Stimulated activated CD4-positive, alpha-beta T cell treated with anti-CD3 and anti-CD28 coated beads, Interleukin-4, amount 100 ng/mL, for 48 hours (primary cell): ENCODE results near the gene MAD1L1.

Experiments
- DNase-seq, 2 donors: peaks; one replicate each; pipeline ENCODE4 v3.0.0-alpha.2; 2020; ENCODE audit warnings: low read depth in 2 of 2

Gene MAD1L1

GRCh38 chr7:2157473-2158279 is 75.1 kb downstream of the MAD1L1 start:
- no peak for DNase-seq

- no peak for DNase-seq
Measured at GRCh38 chr7:2156756-2157472, 75.8 kb downstream of the MAD1L1 start.

GRCh38 chr7:2154831-2155230 is 77.9 kb downstream of the MAD1L1 start:
- no peak for DNase-seq

GRCh38 chr7:2154121-2154520 is 78.6 kb downstream of the MAD1L1 start:
- no peak for DNase-seq

GRCh38 chr7:2152646-2153045 is 80.1 kb downstream of the MAD1L1 start:
- DNase-seq: no peak

- no peak for DNase-seq
Measured at GRCh38 chr7:2151801-2152612, 80.7 kb downstream of the MAD1L1 start.

GRCh38 chr7:2151237-2151636 is 81.5 kb downstream of the MAD1L1 start:
- DNase-seq: no peak

GRCh38 chr7:2150445-2150815 is 82.3 kb downstream of the MAD1L1 start:
- no peak for DNase-seq

- DNase-seq: no peak
Measured at GRCh38 chr7:2149672-2150444, 82.9 kb downstream of the MAD1L1 start.

- no peak for DNase-seq
Measured at GRCh38 chr7:2148814-2149213, 83.9 kb downstream of the MAD1L1 start.

- no peak for DNase-seq
Measured at GRCh38 chr7:2148189-2148588, 84.6 kb downstream of the MAD1L1 start.

- DNase-seq: no peak
Measured at GRCh38 chr7:2146676-2147472, 85.9 kb downstream of the MAD1L1 start.

- DNase-seq: no peak
Measured at GRCh38 chr7:2145835-2146580, 86.7 kb downstream of the MAD1L1 start.

- no peak for DNase-seq
Measured at GRCh38 chr7:2144926-2145325, 87.8 kb downstream of the MAD1L1 start.

GRCh38 chr7:2143981-2144595 is 88.7 kb downstream of the MAD1L1 start:
- DNase-seq: no peak

GRCh38 chr7:2143450-2143849 is 89.3 kb downstream of the MAD1L1 start:
- no peak for DNase-seq

GRCh38 chr7:2142386-2142785 is 90.4 kb downstream of the MAD1L1 start:
- no peak for DNase-seq

- DNase-seq: no peak
Measured at GRCh38 chr7:2141651-2142050, 91.1 kb downstream of the MAD1L1 start.

GRCh38 chr7:2141021-2141410 is 91.7 kb downstream of the MAD1L1 start:
- DNase-seq: no peak
